Peyer's patch (tissue), 4 donors: ENCODE measurements around the gene GPC5. TPM values are rescaled to one million over a fixed set of nuclear protein-coding genes. Genes with fewer than 3 reads are reported as not detected.

Source experiments
- DNase-seq, 3 donors: peaks; one replicate each; pipeline ENCODE4 v3.0.0-alpha.2; 2017 to 2019
- H3K27ac ChIP-seq, 4 donors: fragments of 200-600 bp; sonication (generic); one replicate each; pipeline ENCODE4 v1.5.1; 2016 to 2019
- H3K27me3 ChIP-seq, 2 donors: fragments of 200-600 bp; sonication (generic); one replicate each; pipeline ENCODE4 v1.5.1; 2019
- H3K36me3 ChIP-seq, 3 donors: fragments of 200-600 bp; sonication (generic); one replicate each; pipeline ENCODE4 v1.5.1; 2016 to 2019
- H3K4me1 ChIP-seq, 4 donors: fragments of 200-600 bp; sonication (generic); one replicate each; pipeline ENCODE4 v1.5.1; 2016 to 2019
- H3K4me3 ChIP-seq, 4 donors: fragments of 200-600 bp; sonication (generic); 1 replicate in 3 of 4; 2 replicates in 1 of 4; pipeline ENCODE4 v1.5.1; 2016 to 2019; ENCODE audit warnings: mild to moderate bottlenecking in 1 of 4
- H3K9me3 ChIP-seq, 4 donors: fragments of 200-600 bp; sonication (generic); one replicate each; pipeline ENCODE4 v1.5.1; 2016 to 2019; ENCODE audit warnings: mild to moderate bottlenecking in 1 of 4
- POLR2A ChIP-seq, 2 donors: fragments of 450-650 bp; IDR thresholded peaks; one replicate each; pipeline ENCODE4 v1.5.1; 2017; ENCODE audit warnings: antibody characterized with exemption in 2 of 2, mild to moderate bottlenecking in 2 of 2, moderate library complexity in 2 of 2
- total RNA-seq, 4 donors: library from RNA; depleted of rRNA; stranded (reverse); fragments of >200 nt; gene quantifications; one replicate each; pipeline ENCODE4 v1.1.0, GENCODE V29; 2016
- TF ChIP-seq, protein P1 (sequence below), 6 experiments: fragments of 450-650 bp in 4 of 6; fragments of 200-600 bp in 2 of 6; sonication (generic) in 1 of 6; IDR thresholded peaks; one replicate each; pipeline ENCODE4 v1.5.1; 2017 to 2019; ENCODE audit warnings: antibody characterized with exemption in 6 of 6, mild to moderate bottlenecking in 3 of 6, moderate library complexity in 1 of 6

The GPC5 gene
- total RNA-seq, 4 donors from 2014 or later, result 4.1 TPM; not detected in 3

DNA sequence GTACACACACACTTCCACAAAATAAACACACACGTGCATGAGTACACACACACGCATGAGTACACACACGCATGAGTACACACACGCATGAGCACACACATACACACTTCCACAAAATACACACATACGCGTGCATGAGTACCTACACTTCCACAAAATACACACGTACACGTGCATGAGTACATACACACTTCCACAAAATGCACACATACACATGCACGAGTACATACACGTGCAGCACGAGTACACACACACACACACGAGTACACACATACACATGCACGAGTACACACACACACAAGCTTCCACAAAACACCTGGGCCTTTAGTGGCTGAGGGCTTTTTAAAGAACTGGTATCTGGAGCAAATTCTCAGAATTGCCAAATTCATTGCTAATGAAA is 619.3 kb downstream of the GPC5 start:
- no peak for DNase-seq
- Histone ChIP-seq H3K27ac (no peak overlapping the region), H3K36me3 (no peaks in the 10 kb centered on the region), H3K27me3 (no peaks in the 10 kb centered on the region), H3K4me3 (no peak overlapping the region), H3K4me1 (no peaks in the 10 kb centered on the region), H3K9me3 (no peaks in the 10 kb centered on the region)
- no peak for TF ChIP-seq POLR2A (IDR thresholded peaks at IDR 0.05)
- TF ChIP-seq, protein P1, sequence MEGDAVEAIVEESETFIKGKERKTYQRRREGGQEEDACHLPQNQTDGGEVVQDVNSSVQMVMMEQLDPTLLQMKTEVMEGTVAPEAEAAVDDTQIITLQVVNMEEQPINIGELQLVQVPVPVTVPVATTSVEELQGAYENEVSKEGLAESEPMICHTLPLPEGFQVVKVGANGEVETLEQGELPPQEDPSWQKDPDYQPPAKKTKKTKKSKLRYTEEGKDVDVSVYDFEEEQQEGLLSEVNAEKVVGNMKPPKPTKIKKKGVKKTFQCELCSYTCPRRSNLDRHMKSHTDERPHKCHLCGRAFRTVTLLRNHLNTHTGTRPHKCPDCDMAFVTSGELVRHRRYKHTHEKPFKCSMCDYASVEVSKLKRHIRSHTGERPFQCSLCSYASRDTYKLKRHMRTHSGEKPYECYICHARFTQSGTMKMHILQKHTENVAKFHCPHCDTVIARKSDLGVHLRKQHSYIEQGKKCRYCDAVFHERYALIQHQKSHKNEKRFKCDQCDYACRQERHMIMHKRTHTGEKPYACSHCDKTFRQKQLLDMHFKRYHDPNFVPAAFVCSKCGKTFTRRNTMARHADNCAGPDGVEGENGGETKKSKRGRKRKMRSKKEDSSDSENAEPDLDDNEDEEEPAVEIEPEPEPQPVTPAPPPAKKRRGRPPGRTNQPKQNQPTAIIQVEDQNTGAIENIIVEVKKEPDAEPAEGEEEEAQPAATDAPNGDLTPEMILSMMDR (IDR thresholded peaks at IDR 0.05), result no peak

DNA sequence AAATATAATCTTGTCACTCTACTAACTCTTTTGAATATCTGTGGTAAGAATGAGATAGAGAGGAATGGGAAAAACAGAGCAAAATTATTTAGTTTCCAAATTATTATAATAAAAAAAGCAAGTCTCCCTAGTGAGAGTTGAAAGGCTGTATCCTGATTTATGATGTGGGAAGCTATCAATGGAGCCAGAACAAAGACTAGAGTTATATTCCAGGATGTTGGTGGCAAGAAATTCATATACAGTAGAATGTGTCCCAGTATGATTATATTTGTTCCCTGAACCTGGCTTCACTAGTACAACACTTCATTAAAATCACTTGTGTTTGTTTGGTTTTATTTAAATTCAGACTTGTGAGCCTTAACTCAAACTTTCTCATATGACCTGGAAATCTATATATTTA is 630.3 kb downstream of the GPC5 start:
- no peaks in the 10 kb centered on the region for H3K4me1 ChIP-seq
- H3K9me3 ChIP-seq, result no peaks in the 10 kb centered on the region
- TF ChIP-seq POLR2A (IDR thresholded peaks at IDR 0.05), result no peak
- TF ChIP-seq, protein P1 (IDR thresholded peaks at IDR 0.05), result no peak
- no peaks in the 10 kb centered on the region for H3K36me3 ChIP-seq
- H3K27me3 ChIP-seq, result no peaks in the 10 kb centered on the region
- no peak for DNase-seq
- H3K27ac ChIP-seq, result no peak overlapping the region
- no peak overlapping the region for H3K4me3 ChIP-seq

DNA sequence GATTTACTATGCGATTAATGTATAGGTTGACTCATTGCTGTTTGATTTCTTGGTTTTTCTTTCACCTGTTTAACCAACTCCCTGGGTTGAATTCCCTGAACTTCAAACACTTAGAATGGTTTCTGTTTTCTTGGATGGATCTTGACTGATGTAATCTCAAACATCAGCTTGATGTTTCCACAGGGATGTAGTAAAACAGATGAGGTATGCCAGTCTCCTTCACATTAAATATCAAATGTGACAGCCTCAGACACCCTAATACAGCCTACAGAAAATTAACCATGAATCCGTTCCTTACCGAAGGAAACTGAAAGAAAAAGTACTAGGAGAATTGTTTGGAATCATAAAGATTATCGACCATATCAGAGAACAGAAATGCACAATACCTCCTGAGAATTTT is 631.2 kb downstream of the GPC5 start:
- no peak for TF ChIP-seq POLR2A (IDR thresholded peaks at IDR 0.05)
- TF ChIP-seq, protein P1 (IDR thresholded peaks at IDR 0.05), result no peak
- no peaks in the 10 kb centered on the region for H3K9me3 ChIP-seq

DNA sequence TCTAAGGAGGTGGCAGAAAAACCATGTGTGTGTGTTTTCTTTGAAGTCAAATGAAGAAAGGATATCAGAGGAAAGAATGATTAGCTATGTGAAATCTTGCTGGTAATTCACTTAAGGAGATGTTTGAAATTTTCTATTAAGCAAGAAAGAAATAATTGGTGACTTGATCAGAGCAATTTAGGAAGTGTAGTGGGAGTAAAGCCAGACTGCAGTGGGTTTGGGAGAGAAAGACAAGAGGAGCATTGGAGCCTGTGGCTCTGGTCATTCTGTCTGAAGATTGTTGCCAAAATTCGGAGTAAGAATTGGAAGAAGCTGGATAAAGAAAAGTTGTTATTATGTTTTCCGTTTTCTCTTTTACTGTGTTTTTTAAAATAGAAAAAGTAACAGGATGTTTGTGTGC is 640.5 kb downstream of the GPC5 start:
- DNase-seq, result no peak
- Histone ChIP-seq H3K9me3 (no peaks in the 10 kb centered on the region), H3K4me3 (no peak overlapping the region), H3K36me3 (no peaks in the 10 kb centered on the region), H3K27me3 (no peaks in the 10 kb centered on the region), H3K27ac (no peak overlapping the region), H3K4me1 (no peaks in the 10 kb centered on the region)
- TF ChIP-seq POLR2A (IDR thresholded peaks at IDR 0.05), result no peak
- TF ChIP-seq, protein P1 (IDR thresholded peaks at IDR 0.05), result no peak

More for the DNA sequence above, 631.2 kb downstream of the GPC5 start:
- Histone ChIP-seq H3K27me3 (no peaks in the 10 kb centered on the region), H3K27ac (no peak overlapping the region), H3K4me1 (no peaks in the 10 kb centered on the region), H3K36me3 (no peaks in the 10 kb centered on the region), H3K4me3 (no peak overlapping the region)
- no peak for DNase-seq

DNA sequence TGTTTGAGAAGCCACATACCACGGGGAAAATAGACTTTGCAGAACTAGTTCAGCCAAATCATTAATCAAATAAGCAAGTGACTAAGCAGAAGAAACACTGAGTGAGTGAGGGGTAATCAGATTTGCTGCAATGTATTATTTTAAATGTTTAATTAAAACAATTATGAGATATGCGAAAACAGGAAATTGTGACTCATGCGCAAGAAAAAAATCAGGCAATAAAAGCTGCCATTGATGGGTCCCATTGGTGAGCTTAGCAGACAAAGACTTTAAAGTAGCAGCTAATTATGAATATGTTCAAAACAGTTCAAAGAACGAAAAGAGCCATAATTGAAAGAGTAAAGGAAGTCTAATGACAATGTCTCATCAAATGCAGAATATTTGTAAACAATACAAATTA is 644.1 kb downstream of the GPC5 start:
- Histone ChIP-seq H3K4me1 (no peaks in the 10 kb centered on the region), H3K27ac (no peak overlapping the region), H3K27me3 (no peaks in the 10 kb centered on the region), H3K4me3 (no peak overlapping the region), H3K9me3 (no peaks in the 10 kb centered on the region), H3K36me3 (no peaks in the 10 kb centered on the region)
- no peak for DNase-seq
- TF ChIP-seq, protein P1 (IDR thresholded peaks at IDR 0.05), result no peak
- no peak for TF ChIP-seq POLR2A (IDR thresholded peaks at IDR 0.05)

DNA sequence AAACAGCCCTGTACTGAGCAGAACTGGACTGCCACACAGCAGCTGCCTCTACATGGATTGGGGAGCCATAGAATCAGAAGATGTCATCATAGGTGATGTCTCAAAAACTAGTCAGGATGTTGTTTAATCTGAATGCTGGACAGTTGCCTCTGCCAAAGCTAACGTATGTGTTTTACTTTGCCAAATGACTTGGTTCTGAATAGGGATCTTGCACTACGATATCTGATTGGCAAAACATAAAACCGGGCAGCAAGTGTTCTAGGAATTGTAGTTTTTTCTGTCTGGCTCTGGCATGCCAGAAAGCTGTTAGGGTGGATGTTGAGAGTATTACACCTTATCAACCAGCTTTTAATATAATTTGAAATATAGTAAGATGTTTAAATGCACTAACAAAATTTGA is 645.9 kb downstream of the GPC5 start:
- Histone ChIP-seq H3K4me1 (no peaks in the 10 kb centered on the region), H3K4me3 (no peak overlapping the region), H3K27ac (no peak overlapping the region), H3K36me3 (no peaks in the 10 kb centered on the region), H3K9me3 (no peaks in the 10 kb centered on the region), H3K27me3 (no peaks in the 10 kb centered on the region)
- DNase-seq, result no peak
- TF ChIP-seq, protein P1 (IDR thresholded peaks at IDR 0.05), result no peak
- no peak for TF ChIP-seq POLR2A (IDR thresholded peaks at IDR 0.05)
